ENCODE results near the gene CTR9.

Gene CTR9

GRCh38 chr11:10750838-10751580 lies at the start of gene CTR9:
CTR9 (plus strand) TSS chr11:10751246; CDS start chr11:10751413, 167 bp downstream.
- peak; percentile 85 for DNase-seq (ENCODE audit: low spot score)
- in situ Hi-C loops (cut with MboI; ENCODE audit: low pct_unique_long_range_greater_than_20kb, low sequenced_read_pairs, unreplicated experiment): no loop called here
- TF ChIP-seq, protein P1, sequence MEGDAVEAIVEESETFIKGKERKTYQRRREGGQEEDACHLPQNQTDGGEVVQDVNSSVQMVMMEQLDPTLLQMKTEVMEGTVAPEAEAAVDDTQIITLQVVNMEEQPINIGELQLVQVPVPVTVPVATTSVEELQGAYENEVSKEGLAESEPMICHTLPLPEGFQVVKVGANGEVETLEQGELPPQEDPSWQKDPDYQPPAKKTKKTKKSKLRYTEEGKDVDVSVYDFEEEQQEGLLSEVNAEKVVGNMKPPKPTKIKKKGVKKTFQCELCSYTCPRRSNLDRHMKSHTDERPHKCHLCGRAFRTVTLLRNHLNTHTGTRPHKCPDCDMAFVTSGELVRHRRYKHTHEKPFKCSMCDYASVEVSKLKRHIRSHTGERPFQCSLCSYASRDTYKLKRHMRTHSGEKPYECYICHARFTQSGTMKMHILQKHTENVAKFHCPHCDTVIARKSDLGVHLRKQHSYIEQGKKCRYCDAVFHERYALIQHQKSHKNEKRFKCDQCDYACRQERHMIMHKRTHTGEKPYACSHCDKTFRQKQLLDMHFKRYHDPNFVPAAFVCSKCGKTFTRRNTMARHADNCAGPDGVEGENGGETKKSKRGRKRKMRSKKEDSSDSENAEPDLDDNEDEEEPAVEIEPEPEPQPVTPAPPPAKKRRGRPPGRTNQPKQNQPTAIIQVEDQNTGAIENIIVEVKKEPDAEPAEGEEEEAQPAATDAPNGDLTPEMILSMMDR (IDR thresholded peaks at IDR 0.05; ENCODE audit: extremely low read depth, insufficient read depth, missing control alignments): peak; percentile 49

DNA sequence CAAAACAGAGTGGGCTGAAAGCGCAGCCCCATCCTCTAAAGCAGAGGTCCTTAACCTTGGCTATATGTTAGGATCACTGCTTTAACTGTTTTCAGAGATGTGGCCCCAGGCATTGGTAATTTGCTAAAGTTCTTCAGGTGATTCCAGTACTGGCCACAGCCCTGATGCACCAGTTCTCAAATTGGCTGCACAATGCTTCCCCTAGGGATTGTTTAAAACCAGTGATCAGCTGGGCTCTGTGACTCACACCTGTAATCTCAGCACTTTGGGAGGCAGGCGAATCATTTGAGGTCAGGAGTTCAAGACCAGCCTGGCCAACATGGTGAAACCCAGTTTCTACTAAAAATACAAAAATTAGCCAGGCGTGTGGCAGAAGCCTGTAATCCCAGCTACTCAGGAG lies 49.1 kb upstream of the CTR9 start:
- no peak for DNase-seq (ENCODE audit: low spot score)
- in situ Hi-C loops (cut with MboI; ENCODE audit: low pct_unique_long_range_greater_than_20kb, low sequenced_read_pairs, unreplicated experiment): no loop called here
- TF ChIP-seq, protein P1 (IDR thresholded peaks at IDR 0.05; ENCODE audit: extremely low read depth, insufficient read depth, missing control alignments): no peak

GRCh38 chr11:10708131-10708530 lies 42.9 kb upstream of the CTR9 start:
- DNase-seq (ENCODE audit: low spot score): no peak
- in situ Hi-C loops (cut with MboI; ENCODE audit: low pct_unique_long_range_greater_than_20kb, low sequenced_read_pairs, unreplicated experiment): no loop called here
- TF ChIP-seq, protein P1 (IDR thresholded peaks at IDR 0.05; ENCODE audit: extremely low read depth, insufficient read depth, missing control alignments): no peak

DNA sequence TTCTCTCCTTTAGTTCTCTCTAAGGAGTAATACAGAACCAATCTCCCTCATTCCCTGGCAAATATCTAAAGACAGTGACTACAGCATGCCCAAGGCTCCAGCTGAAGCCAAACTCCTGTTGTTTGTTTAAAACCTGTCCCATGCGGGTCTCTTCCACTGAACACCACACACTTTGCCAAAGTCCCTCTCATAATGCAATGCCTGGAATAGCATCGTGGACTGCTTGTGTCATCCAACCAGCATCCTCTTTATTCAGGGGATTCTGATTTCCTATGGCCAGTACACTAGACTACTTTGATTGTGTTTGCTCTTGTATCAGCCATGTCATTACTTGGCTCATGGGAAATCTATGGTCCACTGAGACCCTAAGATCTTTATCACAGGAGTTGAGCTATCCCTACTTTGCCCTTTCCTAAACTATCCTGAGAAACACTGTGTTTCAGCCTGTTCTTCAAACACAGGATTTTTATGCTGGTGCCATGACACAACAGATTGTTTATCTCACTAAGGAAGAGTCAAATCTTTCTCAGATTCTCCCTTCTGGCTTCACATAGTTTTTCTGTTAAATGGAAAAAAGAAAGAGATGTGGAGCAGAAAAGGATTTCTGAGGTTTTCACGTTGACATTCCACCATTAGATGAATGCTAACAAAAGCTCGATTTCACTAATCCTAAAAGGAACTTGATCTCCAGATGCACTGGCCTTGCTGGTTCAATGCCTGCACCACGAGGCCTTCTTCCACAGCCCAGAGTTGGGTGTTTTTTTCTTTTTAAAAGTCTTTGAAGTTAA lies 41.6 kb upstream of the CTR9 start:
- in situ Hi-C loops (cut with MboI; ENCODE audit: low pct_unique_long_range_greater_than_20kb, low sequenced_read_pairs, unreplicated experiment): no loop called here
- DNase-seq (ENCODE audit: low spot score): no peak
- TF ChIP-seq, protein P1 (IDR thresholded peaks at IDR 0.05; ENCODE audit: extremely low read depth, insufficient read depth, missing control alignments): no peak

DNA sequence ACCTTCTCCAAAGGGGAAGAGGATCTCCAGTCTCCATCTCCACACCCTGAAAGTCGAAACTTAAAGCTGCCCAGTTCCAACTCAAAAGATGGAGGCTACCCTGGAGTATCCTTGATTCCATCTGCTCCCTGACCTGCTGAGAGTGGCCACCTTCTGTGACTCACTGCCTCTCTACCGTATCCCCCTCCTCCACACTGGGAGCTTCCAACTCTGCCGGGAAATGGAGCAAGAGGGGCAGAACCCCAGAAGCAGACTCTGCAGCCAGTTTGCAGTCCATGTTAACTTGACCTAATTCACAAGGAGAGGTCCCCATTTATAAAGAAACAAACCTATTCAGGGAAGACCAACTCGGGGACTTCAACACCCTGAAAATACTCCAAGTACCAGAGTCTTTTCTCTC lies 35.5 kb upstream of the CTR9 start:
- TF ChIP-seq, protein P1 (IDR thresholded peaks at IDR 0.05; ENCODE audit: extremely low read depth, insufficient read depth, missing control alignments): no peak
- in situ Hi-C loops (cut with MboI; ENCODE audit: low pct_unique_long_range_greater_than_20kb, low sequenced_read_pairs, unreplicated experiment): no loop called here

GRCh38 chr11:10716122-10716521 lies 34.9 kb upstream of the CTR9 start:
- DNase-seq (ENCODE audit: low spot score): no peak
- in situ Hi-C loops (cut with MboI; ENCODE audit: low pct_unique_long_range_greater_than_20kb, low sequenced_read_pairs, unreplicated experiment): no loop called here
- TF ChIP-seq, protein P1 (IDR thresholded peaks at IDR 0.05; ENCODE audit: extremely low read depth, insufficient read depth, missing control alignments): no peak

More for the DNA sequence above, 35.5 kb upstream of the CTR9 start:
- no peak for DNase-seq (ENCODE audit: low spot score)
